Cardiac muscle cell (in vitro differentiated cells and primary cell): Measurements from ENCODE around the gene NUDT14. TPM values are rescaled to one million over a fixed set of nuclear protein-coding genes. Genes with fewer than 3 reads are reported as not detected.

Experiments used
- DNase-seq, 2 donors: peaks; one replicate each; pipeline versions ENCODE4 v3.0.0 to v3.0.0-alpha.2; 2010 to 2017; ENCODE audit warnings: low read depth in 1 of 2, low spot score in 1 of 2
- H3K27ac ChIP-seq: fragments of 200-600 bp; sonication (generic); 2 replicates; pipeline ENCODE4 v1.5.1; 2016
- H3K27me3 ChIP-seq: fragments of 200-600 bp; sonication (generic); 2 replicates; pipeline ENCODE4 v1.6.0; 2016; ENCODE audit warnings: control low read depth
- H3K36me3 ChIP-seq: fragments of 200-600 bp; sonication (generic); 2 replicates; pipeline ENCODE4 v1.5.1; 2016; ENCODE audit warnings: control low read depth
- H3K4me1 ChIP-seq: fragments of 200-600 bp; sonication (generic); 2 replicates; pipeline ENCODE4 v1.8.1; 2017; ENCODE audit warnings: low read depth, mild to moderate bottlenecking, mixed run types
- H3K4me3 ChIP-seq: fragments of 200-600 bp; sonication (generic); 2 replicates; pipeline ENCODE4 v1.5.1; 2016; ENCODE audit warnings: mild to moderate bottlenecking
- H3K9me3 ChIP-seq: fragments of 200-600 bp; sonication (generic); 2 replicates; pipeline ENCODE4 v1.5.1; 2017; ENCODE audit warnings: low read depth, mild to moderate bottlenecking, control low read depth
- CTCF ChIP-seq: IDR thresholded peaks from 2 replicates; pipeline ENCODE4 v1.5.1; 2012; ENCODE audit warnings: low read depth, mild to moderate bottlenecking, low read length
- polyA plus RNA-seq: library from polyadenylated mRNA; unstranded; fragments of >200 nt; fragmentation: Nextera tagmentation; extraction: Ambion mirVana; gene quantifications from 2 replicates; pipeline ENCODE4 v1.2.1, GENCODE V29; 2016
- total RNA-seq: library from RNA; depleted of rRNA; stranded (reverse); fragments of >200 nt; gene quantifications from 2 replicates; pipeline ENCODE4 v1.2.3, GENCODE V29; 2016

NUDT14 gene
- total and polyA plus RNA-seq, 2 experiments from 2014 or later: 41.3 to 64.3 TPM

GRCh38 chr14:105162669-105162979 is 18.5 kb downstream of the NUDT14 start:
- Histone ChIP-seq H3K27me3 (peaks cover 7% of the 10 kb centered on the region), H3K27ac (no peak overlapping the region), H3K4me1 (no peaks in the 10 kb centered on the region), H3K4me3 (no peak overlapping the region), H3K36me3 (no peaks in the 10 kb centered on the region), H3K9me3 (no peaks in the 10 kb centered on the region)
- DNase-seq: no peak
- TF ChIP-seq CTCF: no peak

DNA sequence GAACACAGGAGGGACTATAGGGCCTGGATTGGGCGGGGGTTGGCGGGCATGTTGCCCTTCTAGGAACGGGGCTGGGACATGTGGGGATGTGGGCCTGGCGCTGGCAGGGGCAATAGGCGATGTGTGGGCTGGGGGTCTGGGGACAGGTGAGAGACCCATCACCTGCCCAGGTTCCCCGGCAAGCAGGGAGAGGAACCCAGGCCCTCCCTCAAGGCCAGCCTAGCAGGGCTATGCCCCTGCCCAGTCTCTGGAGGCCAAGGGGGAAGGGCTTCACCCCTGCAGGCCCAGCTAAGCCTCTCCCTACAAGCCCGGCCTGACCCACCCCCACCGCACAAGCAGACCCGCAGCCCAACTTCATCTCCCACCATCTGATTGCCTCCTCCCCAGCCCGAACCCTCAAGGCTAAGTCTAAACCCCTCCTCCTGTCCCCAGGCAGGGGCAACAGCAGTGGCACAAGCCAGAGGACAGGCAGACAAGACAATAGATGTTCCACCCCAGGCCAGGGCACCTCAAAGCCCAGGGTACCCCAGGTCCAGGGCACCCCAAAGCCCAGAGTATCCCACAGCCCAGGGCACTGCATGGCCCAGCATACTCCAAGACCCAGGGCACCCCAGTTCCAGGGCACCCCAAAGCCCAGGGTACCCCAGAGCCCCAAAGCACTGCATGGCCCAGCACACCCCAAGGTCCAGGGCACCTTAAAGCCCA is 19.0 kb downstream of the NUDT14 start:
- H3K4me3 ChIP-seq: no peak overlapping the region

DNA sequence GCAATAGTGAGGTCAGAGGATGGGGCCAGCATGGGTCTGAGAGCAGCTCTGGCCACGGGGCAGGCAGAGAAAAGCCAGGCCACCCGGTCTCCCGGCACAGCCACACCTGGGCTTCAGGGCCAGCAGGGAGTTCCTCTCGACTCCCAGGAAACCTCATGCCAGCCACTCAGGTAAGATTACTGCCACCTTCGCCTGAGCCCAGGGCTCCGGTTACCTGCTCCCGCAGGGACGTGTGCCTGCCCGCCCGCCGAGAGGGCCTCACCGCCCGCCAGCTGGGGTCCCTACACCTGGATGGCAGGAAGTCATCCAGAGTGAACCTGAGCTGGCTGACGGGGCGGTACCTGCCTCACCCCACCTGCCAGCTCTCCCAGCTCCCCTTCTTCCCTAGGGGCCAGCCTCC is 19.8 kb downstream of the NUDT14 start:
- H3K27me3 ChIP-seq: peaks cover 6% of the 10 kb centered on the region
- DNase-seq: no peak
- H3K4me1 ChIP-seq: no peaks in the 10 kb centered on the region
- H3K9me3 ChIP-seq: no peaks in the 10 kb centered on the region
- H3K36me3 ChIP-seq: no peaks in the 10 kb centered on the region
- no peak overlapping the region for H3K27ac ChIP-seq
- no peak for TF ChIP-seq CTCF
- no peak overlapping the region for H3K4me3 ChIP-seq

More for the DNA sequence above, 19.0 kb downstream of the NUDT14 start:
- H3K9me3 ChIP-seq: no peaks in the 10 kb centered on the region
- no peaks in the 10 kb centered on the region for H3K4me1 ChIP-seq
- H3K27ac ChIP-seq: no peak overlapping the region
- H3K36me3 ChIP-seq: no peaks in the 10 kb centered on the region
- no peak for TF ChIP-seq CTCF
- H3K27me3 ChIP-seq: peaks cover 7% of the 10 kb centered on the region
- DNase-seq: no peak

DNA sequence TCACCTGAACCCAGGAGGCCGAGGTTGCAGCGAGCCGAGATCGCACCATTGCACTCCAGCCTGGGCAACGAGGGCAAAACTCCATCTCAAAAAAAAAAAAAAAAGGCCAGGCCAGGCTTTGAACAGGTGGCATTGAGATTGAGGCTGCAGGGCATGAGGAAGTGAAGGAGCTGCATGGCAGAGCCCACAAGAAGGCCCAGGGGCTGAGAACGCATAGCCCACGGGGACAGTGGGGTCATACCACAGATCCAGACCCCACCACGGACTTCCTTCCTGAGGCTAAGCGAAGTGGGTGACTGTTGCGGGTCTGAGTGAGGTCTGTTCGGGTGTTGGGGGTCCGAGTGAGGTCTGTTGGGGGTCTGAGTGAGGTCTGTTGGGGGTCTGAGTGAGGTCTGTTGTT is 20.3 kb downstream of the NUDT14 start:
- no peak for DNase-seq
- H3K27ac ChIP-seq: no peak overlapping the region
- TF ChIP-seq CTCF: no peak
- H3K4me1 ChIP-seq: no peaks in the 10 kb centered on the region
- peaks cover 1% of the 10 kb centered on the region for H3K27me3 ChIP-seq
- H3K4me3 ChIP-seq: no peak overlapping the region
- no peaks in the 10 kb centered on the region for H3K9me3 ChIP-seq
- H3K36me3 ChIP-seq: no peaks in the 10 kb centered on the region

GRCh38 chr14:105159344-105159743 is 21.8 kb downstream of the NUDT14 start:
- Histone ChIP-seq H3K9me3 (no peaks in the 10 kb centered on the region), H3K27ac (no peak overlapping the region), H3K4me3 (no peak overlapping the region), H3K4me1 (no peaks in the 10 kb centered on the region), H3K36me3 (no peaks in the 10 kb centered on the region), H3K27me3 (no peaks in the 10 kb centered on the region)
- no peak for TF ChIP-seq CTCF
- DNase-seq: no peak

DNA sequence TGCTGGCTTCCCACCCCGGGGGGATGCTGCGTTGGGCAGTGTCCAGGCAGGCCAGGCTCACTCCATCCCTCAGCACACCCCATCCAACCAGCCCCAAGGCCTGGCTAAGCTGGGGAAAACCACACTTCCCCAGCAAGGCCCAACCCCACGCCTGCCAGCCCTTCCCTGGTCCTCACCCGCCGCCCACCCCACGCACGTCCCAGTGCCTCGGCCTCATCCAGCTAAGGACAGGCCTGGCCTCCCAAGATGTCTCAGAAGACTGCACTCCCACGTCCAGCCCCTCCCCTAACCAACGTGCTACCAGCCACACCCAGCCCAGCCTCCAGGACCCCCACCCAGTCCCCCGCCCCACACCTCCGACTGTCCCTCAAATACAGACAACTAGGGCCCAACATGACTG is 22.3 kb downstream of the NUDT14 start:
- Histone ChIP-seq H3K36me3 (no peaks in the 10 kb centered on the region), H3K27ac (no peak overlapping the region), H3K4me3 (no peak overlapping the region), H3K27me3 (no peaks in the 10 kb centered on the region), H3K4me1 (no peaks in the 10 kb centered on the region), H3K9me3 (no peaks in the 10 kb centered on the region)
- no peak for DNase-seq
- TF ChIP-seq CTCF: no peak
